Esophagus (tissue), 2 donors: ENCODE results near the gene ABR. TPM values are rescaled to one million over a fixed set of nuclear protein-coding genes. Genes with fewer than 3 reads are reported as not detected.
A peak's percentile ranks its signal among the peaks of the same experiment; 100 is the strongest.

ENCODE experiments used
- H3K27ac ChIP-seq, 2 donors: one replicate each; pipeline ENCODE4 v1.5.1; 2013; ENCODE audit warnings: low read depth in 2 of 2, mild to moderate bottlenecking in 2 of 2, inconsistent platforms in 1 of 2, low read length in 1 of 2, moderate library complexity in 1 of 2
- H3K27me3 ChIP-seq, 2 donors: one replicate each; pipeline ENCODE4 v1.6.1; 2013; ENCODE audit warnings: low read length in 2 of 2, control low read depth in 1 of 2, mild to moderate bottlenecking in 1 of 2; ENCODE audit not compliant: insufficient read depth in 2 of 2, control insufficient read depth in 1 of 2
- H3K36me3 ChIP-seq, 2 donors: one replicate each; pipeline ENCODE4 v1.6.1; 2013; ENCODE audit warnings: low read length in 1 of 2; ENCODE audit not compliant: control insufficient read depth in 2 of 2, insufficient read depth in 2 of 2
- H3K4me1 ChIP-seq, 2 donors: one replicate each; pipeline ENCODE4 v1.6.1; 2013; ENCODE audit warnings: low read length in 1 of 2; ENCODE audit not compliant: control insufficient read depth in 2 of 2, insufficient read depth in 2 of 2
- H3K4me3 ChIP-seq, 2 donors: one replicate each; pipeline ENCODE4 v1.5.1; 2013; ENCODE audit warnings: low read length in 2 of 2, mild to moderate bottlenecking in 2 of 2, low read depth in 1 of 2, moderate library complexity in 1 of 2
- H3K9me3 ChIP-seq, 2 donors: one replicate each; pipeline ENCODE4 v1.6.1; 2013; ENCODE audit warnings: mild to moderate bottlenecking in 2 of 2, low read depth in 1 of 2, low read length in 1 of 2, moderate library complexity in 1 of 2; ENCODE audit not compliant: control insufficient read depth in 2 of 2, insufficient read depth in 1 of 2
- WGBS, 2 donors: extraction: QIAGEN DNeasy Blood & Tissue Kit; methylation state at CpG; one replicate each; pipeline ENCODE4 v1.1.7; 2013; 5-methylcytosine and 5-hydroxymethylcytosine counted together
- polyA plus RNA-seq, 2 donors: library from polyadenylated mRNA; stranded (reverse); fragments of 200-250 nt; gene quantifications; one replicate each; pipeline ENCODE4 v1.2.3, GENCODE V29; 2013
- donor health status: healthy with polysubstance abuse.
- donor health status: Bipolar disorder and iron deficiency.

Gene ABR
- polyA plus RNA-seq, 2 donors, result 48.6 to 57.7 TPM

DNA sequence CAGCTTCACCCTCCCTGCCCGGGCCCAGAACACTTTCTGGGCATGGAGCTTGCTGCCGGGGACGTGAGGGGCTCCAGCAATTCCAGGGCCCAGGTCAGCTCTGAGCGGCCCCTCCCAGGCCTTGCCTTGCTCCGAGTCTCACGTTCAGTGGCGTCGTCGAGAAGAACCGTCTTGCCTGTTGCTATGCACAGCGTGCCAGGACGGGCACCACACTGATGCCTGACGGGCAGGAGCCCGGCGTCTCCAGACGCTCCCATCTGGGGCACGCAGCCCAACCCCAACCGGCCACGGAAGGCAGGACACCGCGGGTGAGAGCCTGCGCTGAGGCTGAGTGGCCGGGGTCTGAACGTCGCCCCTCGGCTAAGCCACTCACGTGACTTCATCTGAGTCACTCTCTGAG is 155.7 kb downstream of the ABR start:
- peaks cover 5 to 38% of the 10 kb centered on the region in 2 donors for H3K36me3 ChIP-seq
- H3K4me3 ChIP-seq, result no peak overlapping the region
- 78 to 87% methylated on average over 27 of the region's 27 CpGs for WGBS, 2 donors
- peaks cover 3 to 4% of the 10 kb centered on the region in 2 donors for H3K4me1 ChIP-seq
- H3K9me3 ChIP-seq, result no peaks in the 10 kb centered on the region
- H3K27ac ChIP-seq, result no peak overlapping the region
- no peaks in the 10 kb centered on the region for H3K27me3 ChIP-seq

DNA sequence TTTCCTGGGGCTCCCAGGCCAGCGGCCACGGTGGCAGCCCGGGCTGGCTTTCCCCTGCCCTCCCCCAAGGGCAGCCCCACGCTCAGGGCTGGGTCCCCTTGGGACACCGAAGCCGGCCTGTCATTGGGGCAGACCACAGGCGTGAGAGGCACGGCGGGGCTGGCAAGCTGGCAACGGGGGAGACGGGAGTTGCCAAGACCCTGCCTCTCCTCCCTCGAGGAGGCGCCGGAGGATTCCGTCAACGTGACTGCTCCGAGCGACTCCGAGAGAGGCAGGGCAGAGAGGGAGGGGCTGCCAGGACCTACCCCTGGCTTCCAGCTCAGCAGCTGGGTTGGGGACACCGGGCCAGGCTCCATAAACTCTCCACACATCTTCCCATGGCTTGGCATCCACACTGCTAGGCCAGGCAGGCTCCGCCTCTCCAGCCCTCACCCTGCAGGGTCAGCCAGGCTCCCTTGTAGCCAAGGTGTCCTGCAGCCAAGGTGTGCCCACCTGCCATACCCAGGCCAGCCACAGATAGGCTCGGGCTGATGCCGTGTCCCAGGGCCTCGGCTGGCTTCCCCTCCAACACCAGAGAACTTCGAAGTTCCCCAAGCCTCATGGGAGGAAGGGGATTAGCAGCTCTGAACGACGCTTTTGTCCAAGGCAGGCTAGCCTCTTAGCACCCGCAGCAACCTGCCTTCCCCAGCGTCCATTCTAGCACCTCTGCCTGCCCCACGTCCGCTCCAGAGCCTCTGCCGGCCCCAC is 157.3 kb downstream of the ABR start:
- peaks cover 3 to 7% of the 10 kb centered on the region in 2 donors for H3K4me1 ChIP-seq
- H3K9me3 ChIP-seq, result no peaks in the 10 kb centered on the region
- 84 to 88% methylated on average over 23 to 32 of the region's 32 CpGs for WGBS, 2 donors
- no peak overlapping the region for H3K27ac ChIP-seq
- H3K36me3 ChIP-seq, result peaks cover 2 to 44% of the 10 kb centered on the region in 2 donors
- no peaks in the 10 kb centered on the region for H3K27me3 ChIP-seq
- no peak overlapping the region for H3K4me3 ChIP-seq

DNA sequence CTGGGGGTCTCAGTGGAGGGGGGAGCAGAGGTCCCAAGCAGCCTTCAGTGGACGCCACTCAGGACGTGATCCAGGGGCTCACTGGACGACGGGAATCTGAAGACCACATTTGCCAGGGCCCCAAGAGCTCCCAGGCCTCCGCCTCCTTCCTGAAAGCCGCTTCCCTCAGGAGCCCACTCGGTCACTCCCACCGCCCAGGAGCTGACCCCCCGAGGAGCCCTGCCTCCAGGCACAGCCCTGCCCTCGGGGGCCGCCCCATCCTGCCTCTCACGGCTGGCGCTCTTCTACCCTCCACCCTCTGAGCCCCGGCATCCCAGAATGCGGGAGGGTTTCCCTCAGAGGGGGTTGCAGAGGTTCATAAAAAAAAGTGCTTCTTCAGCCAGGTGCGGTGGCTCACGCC is 158.6 kb downstream of the ABR start:
- Histone ChIP-seq H3K36me3 (peaks cover 2 to 33% of the 10 kb centered on the region in 2 donors), H3K27me3 (no peaks in the 10 kb centered on the region), H3K9me3 (no peaks in the 10 kb centered on the region), H3K4me1 (peaks cover 3 to 7% of the 10 kb centered on the region in 2 donors), H3K27ac (no peak overlapping the region), H3K4me3 (no peak overlapping the region)
- 89 to 90% methylated on average over 17 of the region's 17 CpGs for WGBS, 2 donors

DNA sequence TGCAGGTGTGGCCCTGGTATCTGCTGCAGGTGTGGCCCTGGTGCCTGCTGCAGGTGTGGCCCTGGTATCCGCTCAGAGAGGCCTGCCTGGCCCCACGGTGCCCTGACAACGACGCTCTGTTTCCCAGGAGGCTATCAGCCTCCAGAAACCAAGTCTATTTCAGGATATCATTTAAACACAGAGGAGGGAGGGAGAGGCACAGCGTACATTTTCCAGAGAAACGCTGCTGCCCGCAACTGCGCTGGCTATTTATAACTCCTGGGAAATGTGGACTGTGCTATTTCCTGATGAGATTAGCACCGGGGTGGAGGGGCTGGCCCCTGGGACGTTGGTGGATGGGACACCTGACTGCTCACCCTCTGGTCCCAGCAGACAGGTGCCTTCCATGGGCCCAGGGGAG is 160.3 kb downstream of the ABR start:
- 63 to 67% methylated on average over 10 of the region's 10 CpGs for WGBS, 2 donors
- Histone ChIP-seq H3K27me3 (no peaks in the 10 kb centered on the region), H3K9me3 (no peaks in the 10 kb centered on the region), H3K4me3 (no peak overlapping the region), H3K27ac (peak overlapping the region in 1 of 2 donors; percentile 67), H3K4me1 (peaks cover 3 to 7% of the 10 kb centered on the region in 2 donors), H3K36me3 (peaks cover 2 to 32% of the 10 kb centered on the region in 2 donors)

- Histone ChIP-seq H3K27me3 (no peaks in the 10 kb centered on the region), H3K27ac (peak overlapping the region in 1 of 2 donors; percentile 35), H3K4me3 (no peak overlapping the region), H3K9me3 (no peaks in the 10 kb centered on the region), H3K36me3 (peaks cover 2 to 29% of the 10 kb centered on the region in 2 donors), H3K4me1 (peaks cover 3 to 7% of the 10 kb centered on the region in 2 donors)
- 81 to 85% methylated on average over 11 of the region's 11 CpGs for WGBS, 2 donors
These were observed 161.2 kb downstream of the ABR start for GRCh38 chr17:1018547-1018946.

GRCh38 chr17:1013729-1014090 is 166.1 kb downstream of the ABR start:
- Histone ChIP-seq H3K36me3 (peaks cover 20 to 44% of the 10 kb centered on the region in 2 donors), H3K4me1 (peaks cover 0 to 11% of the 10 kb centered on the region in 2 donors), H3K9me3 (no peaks in the 10 kb centered on the region), H3K4me3 (no peak overlapping the region), H3K27me3 (no peaks in the 10 kb centered on the region), H3K27ac (no peak overlapping the region)
- 89 to 92% methylated on average over 9 of the region's 9 CpGs for WGBS, 2 donors

- Histone ChIP-seq H3K4me3 (no peak overlapping the region), H3K27ac (no peak overlapping the region), H3K36me3 (peaks cover 20 to 43% of the 10 kb centered on the region in 2 donors), H3K27me3 (no peaks in the 10 kb centered on the region), H3K9me3 (no peaks in the 10 kb centered on the region), H3K4me1 (peaks cover 0 to 11% of the 10 kb centered on the region in 2 donors)
- 82% methylated on average over 30 of the region's 30 CpGs for WGBS, 2 donors
These were observed 166.7 kb downstream of the ABR start for GRCh38 chr17:1012823-1013728.

GRCh38 chr17:1011760-1012735 is 167.7 kb downstream of the ABR start:
- H3K9me3 ChIP-seq, result no peaks in the 10 kb centered on the region
- no peak overlapping the region for H3K4me3 ChIP-seq
- peaks cover 0 to 11% of the 10 kb centered on the region in 2 donors for H3K4me1 ChIP-seq
- 85 to 86% methylated on average over 53 to 57 of the region's 57 CpGs for WGBS, 2 donors
- peak overlapping the region in 1 of 2 donors; percentile 29 for H3K27ac ChIP-seq
- no peaks in the 10 kb centered on the region for H3K27me3 ChIP-seq
- H3K36me3 ChIP-seq, result peaks cover 20 to 52% of the 10 kb centered on the region in 2 donors

DNA sequence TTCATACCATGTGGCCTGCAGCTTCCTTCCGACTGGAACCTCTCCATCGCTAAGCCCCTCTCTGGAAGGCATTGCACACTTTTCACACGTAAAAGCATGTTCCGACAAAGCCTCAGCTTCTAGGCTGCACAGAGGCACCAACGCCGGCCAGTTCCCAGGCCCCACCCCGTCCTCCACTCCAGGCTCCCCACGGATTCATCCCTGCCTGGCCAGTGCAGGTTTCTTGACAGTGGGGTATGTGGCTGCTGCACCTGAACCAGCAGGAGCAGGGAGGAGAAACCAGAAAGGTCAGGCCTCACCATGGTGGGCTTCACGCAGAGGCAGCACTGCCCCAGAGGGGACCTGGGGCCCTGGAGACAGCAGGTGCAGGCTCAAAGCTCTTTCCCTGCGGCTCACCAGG is 168.6 kb downstream of the ABR start:
- Histone ChIP-seq H3K4me1 (peaks cover 2 to 15% of the 10 kb centered on the region in 2 donors), H3K36me3 (peaks cover 20 to 53% of the 10 kb centered on the region in 2 donors), H3K9me3 (no peaks in the 10 kb centered on the region), H3K27ac (peak overlapping the region in 1 of 2 donors; percentile 61), H3K27me3 (no peaks in the 10 kb centered on the region), H3K4me3 (no peak overlapping the region)
- 59 to 69% methylated on average over 10 of the region's 10 CpGs for WGBS, 2 donors
